Subcutaneous abdominal adipose tissue (tissue), 5 donors: ENCODE measurements around the gene CFAP299.

Source experiments
- H3K27ac ChIP-seq: one replicate; pipeline ENCODE4 v1.7.0; 2013; ENCODE audit warnings: low read depth, mild to moderate bottlenecking, inconsistent platforms, low read length, moderate library complexity
- H3K27me3 ChIP-seq, 5 donors: one replicate each; pipeline ENCODE4 v1.7.0; 2013; ENCODE audit warnings: low read length in 5 of 5, inconsistent platforms in 1 of 5; ENCODE audit not compliant: control insufficient read depth in 5 of 5, insufficient read depth in 4 of 5
- H3K36me3 ChIP-seq, 5 donors: one replicate each; pipeline ENCODE4 v1.7.0; 2013; ENCODE audit warnings: low read length in 5 of 5; ENCODE audit not compliant: control insufficient read depth in 5 of 5, insufficient read depth in 5 of 5
- H3K4me1 ChIP-seq, 5 donors: one replicate each; pipeline ENCODE4 v1.7.0; 2013; ENCODE audit warnings: low read length in 5 of 5, mild to moderate bottlenecking in 3 of 5, moderate library complexity in 1 of 5; ENCODE audit not compliant: control insufficient read depth in 5 of 5, insufficient read depth in 5 of 5
- H3K4me3 ChIP-seq, 5 donors: one replicate each; pipeline ENCODE4 v1.7.0; 2013; ENCODE audit warnings: low read length in 5 of 5, low read depth in 1 of 5
- H3K9ac ChIP-seq, 5 donors: one replicate each; pipeline ENCODE4 v1.7.0; 2013; ENCODE audit warnings: low read length in 5 of 5, mild to moderate bottlenecking in 4 of 5, moderate library complexity in 3 of 5
- H3K9me3 ChIP-seq, 5 donors: one replicate each; pipeline ENCODE4 v1.7.0; 2013; ENCODE audit warnings: low read length in 5 of 5; ENCODE audit not compliant: control insufficient read depth in 5 of 5
- donor health status: healthy.
- donor health status: healthy.
- donor health status: healthy.
- donor health status: healthy.
- donor health status: healthy.

Gene CFAP299

DNA sequence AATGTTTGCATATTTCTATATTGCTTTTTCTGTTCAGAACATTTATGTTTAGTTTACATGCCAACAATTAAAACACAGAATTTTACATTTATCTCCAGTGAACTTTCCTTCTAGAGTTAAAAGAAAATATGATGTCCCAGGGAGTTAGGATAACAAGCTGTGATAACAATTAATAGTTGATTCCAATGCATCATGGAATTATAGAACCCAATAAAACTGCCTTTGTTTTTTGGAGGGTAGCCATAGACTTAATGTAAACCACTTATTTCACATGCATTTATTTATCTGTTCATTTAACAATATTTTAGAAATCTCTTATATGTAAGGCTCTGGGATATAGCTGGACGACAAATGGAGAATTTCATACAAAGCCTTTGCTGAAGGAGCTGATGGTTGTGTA, 180.0 kb downstream of the CFAP299 start:
- Histone ChIP-seq H3K36me3 (no peaks in the 10 kb centered on the region), H3K27ac (no peak overlapping the region), H3K9ac (no peak overlapping the region), H3K9me3 (no peaks in the 10 kb centered on the region), H3K4me1 (no peaks in the 10 kb centered on the region), H3K27me3 (no peaks in the 10 kb centered on the region), H3K4me3 (no peak overlapping the region)

DNA sequence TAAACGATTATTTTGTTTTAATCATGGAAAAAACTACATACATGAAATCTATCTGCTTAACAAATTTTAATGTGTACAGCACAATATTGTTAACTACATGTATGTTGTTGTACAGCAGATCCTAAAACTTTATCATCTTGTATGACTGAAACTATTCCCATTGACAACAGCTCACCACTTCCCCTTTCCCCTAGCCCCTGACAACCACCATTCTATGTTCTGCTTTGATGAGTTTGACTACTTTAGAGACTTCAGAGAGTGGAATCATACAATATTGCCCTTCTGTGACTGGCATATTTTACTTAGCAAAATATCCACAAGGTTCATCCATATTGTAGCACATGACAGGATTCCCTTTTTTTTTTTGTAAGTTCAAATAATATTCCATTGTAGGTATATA, 185.9 kb downstream of the CFAP299 start:
- Histone ChIP-seq H3K36me3 (no peaks in the 10 kb centered on the region), H3K9ac (no peak overlapping the region), H3K27me3 (no peaks in the 10 kb centered on the region), H3K27ac (no peak overlapping the region), H3K4me1 (no peaks in the 10 kb centered on the region), H3K9me3 (no peaks in the 10 kb centered on the region), H3K4me3 (no peak overlapping the region)

DNA sequence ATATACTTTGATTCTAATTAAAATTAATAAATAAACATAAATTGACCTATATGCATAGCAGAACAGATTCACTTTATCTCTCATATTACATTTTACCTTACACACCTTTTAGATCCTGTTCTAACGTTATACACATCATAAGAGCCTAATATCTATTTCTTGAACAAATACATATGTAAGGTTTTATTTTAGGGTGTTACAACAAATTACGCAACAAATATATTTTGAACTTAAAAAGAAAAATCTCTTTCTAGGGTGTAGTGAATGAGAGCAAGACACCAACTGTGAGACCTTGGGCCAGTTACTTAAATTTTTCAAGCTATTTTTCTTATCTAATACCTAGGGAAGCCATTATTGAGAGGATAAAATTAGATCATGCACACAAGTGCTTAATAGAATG, 191.2 kb downstream of the CFAP299 start:
- Histone ChIP-seq H3K27me3 (no peaks in the 10 kb centered on the region), H3K36me3 (no peaks in the 10 kb centered on the region), H3K27ac (no peak overlapping the region), H3K4me1 (no peaks in the 10 kb centered on the region), H3K9ac (no peak overlapping the region), H3K4me3 (no peak overlapping the region), H3K9me3 (no peaks in the 10 kb centered on the region)

DNA sequence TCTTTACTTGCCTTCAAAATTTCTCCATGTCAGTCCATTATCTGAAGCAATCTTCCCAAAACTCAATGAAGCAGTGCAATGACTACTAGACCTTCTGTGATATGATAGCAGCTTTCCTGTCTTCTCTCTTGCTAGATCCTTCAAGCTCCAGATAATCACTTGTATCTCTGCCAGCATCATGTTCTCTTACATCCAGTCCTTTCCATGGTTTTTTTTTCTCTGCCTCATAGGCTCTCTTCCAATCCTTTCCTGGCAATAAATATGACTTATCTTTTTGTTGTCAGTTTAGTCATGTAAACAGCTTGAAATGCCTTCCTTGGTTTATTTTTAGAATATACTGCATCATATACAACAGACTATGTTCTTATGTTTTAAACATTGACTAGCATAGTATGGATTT, 193.5 kb downstream of the CFAP299 start:
- Histone ChIP-seq H3K4me1 (no peaks in the 10 kb centered on the region), H3K27ac (no peak overlapping the region), H3K9ac (no peak overlapping the region), H3K27me3 (no peaks in the 10 kb centered on the region), H3K36me3 (no peaks in the 10 kb centered on the region), H3K9me3 (no peaks in the 10 kb centered on the region), H3K4me3 (no peak overlapping the region)

DNA sequence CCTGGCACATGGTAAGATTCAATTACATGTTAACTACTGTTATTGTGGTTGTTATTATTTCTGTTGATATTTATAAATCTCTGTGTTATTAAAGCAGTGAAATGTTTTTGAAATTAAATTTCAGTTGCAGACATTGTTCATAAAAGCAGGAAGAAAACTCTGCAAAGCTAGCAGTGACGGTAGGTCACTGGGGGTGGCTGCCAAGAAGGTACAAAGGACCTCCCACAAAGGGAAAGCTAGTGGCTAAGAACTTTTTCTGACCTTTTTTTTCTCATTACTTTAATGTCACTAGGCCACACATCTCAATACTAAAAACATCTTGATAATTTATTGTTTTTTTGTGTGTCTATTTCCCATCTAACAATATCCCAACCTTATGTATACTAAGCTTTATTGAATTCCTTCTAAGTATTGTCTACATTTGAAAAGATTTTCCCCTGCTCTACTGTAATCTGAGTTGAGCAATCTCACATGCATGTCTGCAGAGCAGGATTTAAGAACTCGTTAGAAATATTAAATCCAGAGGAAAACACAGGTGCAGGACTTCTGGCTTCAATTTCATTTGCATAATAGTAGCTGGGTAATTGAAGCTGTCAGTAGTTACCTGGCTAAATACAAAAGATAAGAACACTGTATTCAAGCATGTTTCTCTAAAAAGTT, 197.3 kb downstream of the CFAP299 start:
- Histone ChIP-seq H3K4me3 (no peak overlapping the region), H3K4me1 (no peaks in the 10 kb centered on the region), H3K9me3 (no peaks in the 10 kb centered on the region), H3K27ac (no peak overlapping the region), H3K36me3 (no peaks in the 10 kb centered on the region), H3K9ac (no peak overlapping the region), H3K27me3 (no peaks in the 10 kb centered on the region)

DNA sequence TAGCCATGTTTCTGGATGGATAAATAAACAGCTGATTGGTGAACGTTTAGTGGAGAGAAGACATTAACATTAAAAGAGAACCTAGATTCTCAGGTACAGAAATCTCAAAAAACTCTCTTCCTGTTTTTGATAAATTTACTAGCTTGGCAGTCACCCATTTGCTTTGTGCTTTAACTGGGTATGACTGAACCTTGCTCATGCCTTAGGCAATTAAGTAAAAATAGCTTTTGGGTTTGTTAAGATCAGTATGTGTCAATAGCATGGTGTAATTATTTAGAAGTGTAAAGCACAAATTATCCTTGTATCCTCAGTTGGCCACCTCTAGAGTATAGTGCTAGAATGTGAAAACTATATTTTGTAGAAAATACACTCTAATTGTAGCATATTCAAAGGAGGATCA, 200.0 kb downstream of the CFAP299 start:
- H3K27me3 ChIP-seq = no peaks in the 10 kb centered on the region
- no peaks in the 10 kb centered on the region for H3K4me1 ChIP-seq
- H3K4me3 ChIP-seq = no peak overlapping the region

DNA sequence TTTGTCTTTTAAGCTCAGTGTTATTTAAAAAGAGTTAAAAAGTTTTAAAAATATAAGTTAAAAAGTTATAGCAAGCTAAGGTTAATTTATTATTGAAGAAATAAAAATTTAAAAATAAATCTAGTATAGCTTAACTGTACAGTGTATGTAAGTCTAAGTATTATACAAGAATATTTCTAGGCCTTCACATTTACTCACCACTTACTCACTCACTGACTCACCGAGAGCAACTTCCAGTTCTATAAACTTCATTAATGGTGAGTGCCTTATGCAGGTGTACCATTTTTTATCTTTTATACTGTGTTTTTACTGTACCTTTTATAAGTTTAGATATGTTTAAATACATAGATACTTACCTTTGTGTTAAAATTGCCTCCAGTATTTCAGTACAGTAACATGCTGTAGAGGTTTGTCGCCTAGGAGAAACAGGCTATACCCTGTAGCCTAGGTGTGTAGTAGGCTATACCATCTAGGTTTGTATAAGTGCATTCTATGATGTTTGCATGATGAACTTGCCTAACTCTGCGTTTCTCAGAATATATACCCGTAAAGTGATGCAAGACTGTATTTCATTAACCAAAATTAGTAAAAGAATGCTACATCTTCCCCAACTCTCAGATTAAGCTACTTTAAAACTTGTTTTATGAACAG, 202.9 kb downstream of the CFAP299 start:
- no peaks in the 10 kb centered on the region for H3K27me3 ChIP-seq
- H3K4me1 ChIP-seq = no peaks in the 10 kb centered on the region
- H3K27ac ChIP-seq = no peak overlapping the region
- no peak overlapping the region for H3K4me3 ChIP-seq
- H3K9me3 ChIP-seq = no peaks in the 10 kb centered on the region
- H3K36me3 ChIP-seq = no peaks in the 10 kb centered on the region
- H3K9ac ChIP-seq = no peak overlapping the region

More for the DNA sequence above, 200.0 kb downstream of the CFAP299 start:
- no peak overlapping the region for H3K9ac ChIP-seq
- H3K27ac ChIP-seq = no peak overlapping the region
- no peaks in the 10 kb centered on the region for H3K9me3 ChIP-seq
- H3K36me3 ChIP-seq = no peaks in the 10 kb centered on the region

DNA sequence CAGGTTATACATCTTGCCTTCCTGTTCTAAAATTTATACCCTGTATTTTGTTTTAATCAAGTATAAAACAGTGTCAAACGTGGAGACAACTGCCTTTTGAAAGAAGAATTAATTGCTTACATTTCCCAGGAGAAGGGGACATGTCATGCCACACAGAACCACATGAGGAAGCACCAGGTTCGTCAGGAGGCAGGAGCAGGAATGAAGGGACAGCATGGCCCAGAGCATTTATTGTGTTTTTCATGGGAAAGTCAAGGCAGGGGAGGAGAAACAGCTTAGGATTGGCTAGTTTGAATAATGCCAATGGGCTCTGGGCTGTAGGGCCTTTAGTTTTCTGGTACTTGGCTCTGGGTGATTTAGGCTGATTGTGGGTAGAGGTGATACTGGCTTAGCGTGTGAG, 203.7 kb downstream of the CFAP299 start:
- no peaks in the 10 kb centered on the region for H3K27me3 ChIP-seq
- H3K36me3 ChIP-seq = no peaks in the 10 kb centered on the region
- no peaks in the 10 kb centered on the region for H3K4me1 ChIP-seq
- H3K9me3 ChIP-seq = no peaks in the 10 kb centered on the region
- no peak overlapping the region for H3K27ac ChIP-seq
- no peak overlapping the region for H3K4me3 ChIP-seq
- H3K9ac ChIP-seq = no peak overlapping the region

DNA sequence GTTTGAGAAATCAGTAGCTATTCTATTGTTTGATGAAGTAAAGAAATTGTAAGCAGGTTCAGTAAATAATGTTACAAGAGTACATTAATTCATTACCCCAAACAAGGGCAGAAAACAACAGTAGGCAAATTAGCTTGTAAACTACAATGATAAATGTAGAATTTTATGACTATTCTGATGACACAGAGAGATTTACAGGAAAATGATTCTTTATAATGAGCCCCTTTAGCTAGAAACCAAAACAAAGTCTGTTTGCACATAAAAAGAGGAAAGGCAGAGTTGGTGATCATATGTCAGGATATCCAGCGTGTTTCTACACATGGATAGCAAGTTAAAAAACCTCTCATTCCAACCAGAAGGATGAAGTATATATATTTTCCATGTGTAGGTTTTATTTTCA, 204.8 kb downstream of the CFAP299 start:
- Histone ChIP-seq H3K27me3 (no peaks in the 10 kb centered on the region), H3K9ac (no peak overlapping the region), H3K4me1 (no peaks in the 10 kb centered on the region), H3K4me3 (no peak overlapping the region), H3K9me3 (no peaks in the 10 kb centered on the region), H3K36me3 (no peaks in the 10 kb centered on the region), H3K27ac (no peak overlapping the region)

DNA sequence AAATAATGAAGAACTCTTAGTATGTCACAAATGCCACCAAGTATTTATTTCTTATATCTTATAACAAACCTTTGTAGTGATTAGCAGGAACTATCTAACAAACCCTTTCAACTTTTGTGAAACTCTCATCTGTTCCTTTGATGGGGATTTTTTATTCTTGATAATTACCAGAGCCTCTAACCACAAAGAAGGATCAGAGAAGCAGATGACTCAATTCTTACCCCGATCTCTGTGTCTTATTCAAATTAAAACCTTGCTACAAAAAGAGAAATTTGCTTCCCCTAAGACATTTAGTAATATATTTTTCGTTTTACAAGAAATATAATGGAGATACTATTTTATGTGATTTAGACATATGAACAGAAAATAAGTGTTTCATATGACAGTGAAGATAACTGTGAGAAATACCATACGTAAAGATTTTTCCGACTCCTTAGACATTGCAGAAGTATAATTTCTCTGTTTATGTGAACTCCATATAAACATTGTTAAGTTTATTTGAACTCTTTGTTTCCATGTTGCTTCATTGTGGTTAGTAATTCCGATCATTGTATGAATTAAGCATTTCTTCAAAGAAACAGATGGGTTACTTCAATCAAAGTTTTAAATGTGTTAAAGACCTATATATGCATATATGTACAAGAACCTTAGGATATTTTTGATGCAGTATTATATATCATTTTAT, 205.4 kb downstream of the CFAP299 start:
- H3K9me3 ChIP-seq = no peaks in the 10 kb centered on the region
- no peaks in the 10 kb centered on the region for H3K27me3 ChIP-seq
- H3K27ac ChIP-seq = no peak overlapping the region
- H3K36me3 ChIP-seq = no peaks in the 10 kb centered on the region
- H3K4me1 ChIP-seq = no peaks in the 10 kb centered on the region
- H3K9ac ChIP-seq = no peak overlapping the region
- no peak overlapping the region for H3K4me3 ChIP-seq
